Cardiac fibroblast (primary cell): ENCODE results near the gene TMC6.

Experiments used
- DNase-seq, 2 donors: peaks; one replicate each; pipeline versions ENCODE4 v3.0.0 to v3.0.0-alpha.2; 2010; ENCODE audit warnings: low read depth in 2 of 2
- H3K4me3 ChIP-seq, 2 donors: replicated peaks in 1 of 2; 1 replicate in 1 of 2; 2 replicates in 1 of 2; pipeline ENCODE4 v1.5.1; 2011; ENCODE audit warnings: low read depth in 2 of 2, low read length in 2 of 2, mild to moderate bottlenecking in 2 of 2, moderate library complexity in 1 of 2
- CTCF ChIP-seq: IDR thresholded peaks from one replicate; pipeline ENCODE4 v1.5.1; 2011; ENCODE audit warnings: low read depth, mild to moderate bottlenecking, low read length, inconsistent platforms

The TMC6 gene

GRCh38 chr17:78107976-78108725 lies 20.4 kb downstream of the TMC6 start:
- DNase-seq: no peak
- TF ChIP-seq CTCF: no peak
- no peak overlapping the region for H3K4me3 ChIP-seq

GRCh38 chr17:78107457-78107856 lies 21.1 kb downstream of the TMC6 start:
- no peak for TF ChIP-seq CTCF
- H3K4me3 ChIP-seq: no peak overlapping the region
- peak in 1 of 2 donors; percentile 18 for DNase-seq

GRCh38 chr17:78106211-78106610 lies 22.3 kb downstream of the TMC6 start:
- DNase-seq: no peak
- no peak overlapping the region for H3K4me3 ChIP-seq
- no peak for TF ChIP-seq CTCF

GRCh38 chr17:78105551-78105950 lies 23.0 kb downstream of the TMC6 start:
- TF ChIP-seq CTCF: no peak
- DNase-seq: no peak
- no peak overlapping the region for H3K4me3 ChIP-seq

- no peak for TF ChIP-seq CTCF
- no peak overlapping the region for H3K4me3 ChIP-seq
- DNase-seq: no peak
Measured at GRCh38 chr17:78105101-78105500, 23.5 kb downstream of the TMC6 start.

GRCh38 chr17:78104540-78104941 lies 24.0 kb downstream of the TMC6 start:
- DNase-seq: no peak
- H3K4me3 ChIP-seq: no peak overlapping the region
- TF ChIP-seq CTCF: no peak

GRCh38 chr17:78103311-78103710 lies 25.2 kb downstream of the TMC6 start:
- no peak for DNase-seq
- H3K4me3 ChIP-seq: no peak overlapping the region
- TF ChIP-seq CTCF: no peak
